AG20443 (cell line): Measurements from ENCODE around the gene KIAA1217.

ENCODE experiments used
- DNase-seq: peaks from one replicate; pipeline ENCODE4 v3.0.0; 2012; ENCODE audit warnings: low spot score, mixed read lengths

KIAA1217 gene

DNA sequence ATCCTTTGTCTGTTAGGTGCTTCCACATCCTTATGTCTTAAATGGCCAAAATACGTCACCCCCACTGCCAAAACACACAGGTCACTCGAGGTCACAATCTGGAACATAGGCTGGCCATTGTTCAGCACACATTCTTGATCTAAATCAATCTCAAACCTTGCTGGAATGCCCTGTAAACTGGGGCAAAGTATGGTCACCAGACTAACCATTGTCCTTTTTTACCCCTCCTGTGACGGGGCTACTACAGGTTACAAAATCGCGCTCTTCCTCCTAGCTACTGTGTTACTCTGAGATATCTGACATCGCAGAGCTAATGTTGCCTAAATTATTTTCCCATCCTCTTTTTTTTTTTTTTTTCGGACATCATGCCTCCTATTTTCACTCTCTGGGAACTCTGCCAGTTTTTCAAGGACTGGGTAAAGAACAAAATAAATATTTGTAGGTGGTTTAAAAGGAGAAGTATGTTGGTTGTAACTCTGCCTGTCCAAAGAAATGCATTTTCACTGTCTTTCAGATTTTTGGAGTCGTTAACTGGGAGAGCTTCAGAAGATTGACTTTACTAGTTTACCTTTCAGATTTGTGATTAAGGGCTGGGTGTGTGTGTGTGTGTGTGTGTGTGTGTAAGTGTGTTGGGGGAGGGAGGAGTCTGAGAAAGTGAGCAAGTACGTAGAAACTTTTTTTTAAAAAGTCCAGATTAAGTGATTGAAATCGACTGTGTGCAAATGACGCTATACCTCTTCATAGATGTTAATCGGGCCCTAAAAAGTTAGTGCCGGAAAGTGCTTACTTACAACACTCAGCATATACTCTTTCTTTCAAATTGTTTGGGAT is 942 bp upstream of the KIAA1217 start:
- no peak for DNase-seq

DNA sequence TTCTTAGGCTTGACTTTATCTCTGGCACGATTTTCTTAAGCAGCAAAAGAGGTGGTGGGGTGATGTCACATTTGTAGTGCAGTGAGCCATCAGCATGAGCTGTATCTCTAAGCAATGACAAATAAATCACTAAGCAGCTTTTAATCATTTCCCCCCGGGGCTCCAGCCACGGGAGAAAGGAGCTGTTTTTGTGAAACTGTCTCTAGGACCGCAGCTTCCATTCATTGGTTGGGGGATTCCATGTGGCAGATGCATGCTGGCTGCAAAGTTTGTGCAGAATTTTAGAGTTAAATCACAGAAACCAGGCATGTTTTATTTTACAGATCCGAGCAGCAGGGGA is 464 bp downstream of the KIAA1217 start:
- peak; percentile 40 for DNase-seq

- peak; percentile 37 for DNase-seq
Measured at GRCh38 chr10:24209946-24210491, 1.1 kb downstream of the KIAA1217 start.

- no peak for DNase-seq
Measured at GRCh38 chr10:24210501-24210900, 1.6 kb downstream of the KIAA1217 start.

- DNase-seq = no peak
Measured at GRCh38 chr10:24213266-24213665, 4.3 kb downstream of the KIAA1217 start.

DNA sequence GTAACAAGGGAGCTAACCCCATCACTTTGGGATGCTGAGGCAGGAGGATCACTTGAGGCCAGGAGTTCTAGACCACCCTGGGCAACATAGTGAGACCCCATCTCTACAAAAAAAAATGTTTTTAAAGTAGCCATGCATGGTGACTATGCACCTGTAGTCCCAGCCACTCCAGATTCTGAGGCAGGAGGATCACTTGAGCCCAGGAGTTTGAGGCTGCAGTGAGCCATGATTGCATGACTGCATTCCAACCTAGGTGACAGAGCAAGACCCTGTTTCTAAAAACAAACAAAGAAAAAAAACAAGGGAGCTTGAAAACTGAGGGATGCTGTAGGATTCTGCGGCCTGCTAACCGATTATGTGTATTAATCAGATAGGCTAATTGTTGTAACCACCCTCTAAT is 4.9 kb downstream of the KIAA1217 start:
- DNase-seq = no peak

DNA sequence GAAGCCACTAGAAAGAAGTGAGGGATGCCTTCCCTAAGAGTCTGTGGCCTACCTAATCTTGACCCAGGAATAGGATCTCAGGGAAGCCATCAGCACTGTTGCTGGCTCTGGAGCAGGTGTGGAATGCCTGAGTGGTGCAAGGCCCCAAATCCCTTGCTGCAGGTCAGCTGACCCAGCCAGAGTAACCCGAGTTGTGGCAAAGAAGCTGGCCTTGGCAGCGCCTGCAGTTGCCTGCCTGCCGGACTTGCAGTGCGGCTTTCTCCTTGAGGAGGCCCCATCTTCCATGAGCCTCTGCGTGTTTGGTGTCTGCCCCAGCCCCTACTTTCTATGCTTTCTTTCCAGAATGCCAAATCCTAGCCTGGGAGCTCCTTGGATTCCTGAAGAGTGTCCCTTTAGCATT is 5.8 kb downstream of the KIAA1217 start:
- no peak for DNase-seq

- no peak for DNase-seq
Measured at GRCh38 chr10:24215196-24215595, 6.3 kb downstream of the KIAA1217 start.

GRCh38 chr10:24215603-24216002 is 6.7 kb downstream of the KIAA1217 start:
- DNase-seq = no peak

GRCh38 chr10:24219963-24220362 is 11.0 kb downstream of the KIAA1217 start:
- no peak for DNase-seq

DNA sequence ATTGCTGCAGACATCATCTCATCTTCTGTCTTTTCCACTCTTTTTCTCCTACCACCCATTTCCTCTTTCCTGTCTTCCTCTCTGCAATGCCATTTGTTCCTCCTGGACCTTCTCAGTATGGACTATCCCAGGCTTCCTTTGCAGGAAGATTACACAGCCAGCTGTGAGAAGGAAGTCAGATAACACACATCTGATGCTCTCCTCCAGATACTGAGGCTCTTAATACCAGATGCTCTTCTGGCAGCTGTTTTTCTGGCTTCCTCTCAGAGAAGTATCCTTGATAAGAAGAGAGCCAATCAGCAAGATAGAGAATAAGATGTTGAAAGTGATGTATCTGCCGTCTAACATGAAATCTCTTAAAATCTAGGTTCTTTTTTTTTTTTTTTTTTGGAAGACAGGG is 14.4 kb downstream of the KIAA1217 start:
- no peak for DNase-seq

- no peak for DNase-seq
Measured at GRCh38 chr10:24223953-24224352, 15.0 kb downstream of the KIAA1217 start.

DNA sequence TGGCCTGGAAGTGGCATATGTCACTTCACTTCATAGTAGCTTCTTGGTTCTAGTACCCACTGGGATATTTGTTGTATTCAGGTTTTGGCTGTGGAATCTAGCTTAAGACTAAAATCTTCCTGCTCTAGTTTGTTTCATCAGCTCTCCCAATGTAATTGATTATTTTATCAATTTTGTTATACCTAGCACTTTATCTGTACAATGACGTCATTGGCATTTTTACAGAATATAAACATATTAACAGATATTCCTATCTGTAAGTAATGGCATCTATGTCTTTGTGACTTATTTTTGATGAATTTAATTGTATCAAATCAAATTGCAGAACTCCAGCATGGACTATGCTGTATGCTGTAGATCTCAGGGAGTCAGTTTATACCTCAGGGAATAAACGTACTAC is 19.7 kb downstream of the KIAA1217 start:
- no peak for DNase-seq

GRCh38 chr10:24229909-24230308 is 21.0 kb downstream of the KIAA1217 start:
- DNase-seq = no peak

DNA sequence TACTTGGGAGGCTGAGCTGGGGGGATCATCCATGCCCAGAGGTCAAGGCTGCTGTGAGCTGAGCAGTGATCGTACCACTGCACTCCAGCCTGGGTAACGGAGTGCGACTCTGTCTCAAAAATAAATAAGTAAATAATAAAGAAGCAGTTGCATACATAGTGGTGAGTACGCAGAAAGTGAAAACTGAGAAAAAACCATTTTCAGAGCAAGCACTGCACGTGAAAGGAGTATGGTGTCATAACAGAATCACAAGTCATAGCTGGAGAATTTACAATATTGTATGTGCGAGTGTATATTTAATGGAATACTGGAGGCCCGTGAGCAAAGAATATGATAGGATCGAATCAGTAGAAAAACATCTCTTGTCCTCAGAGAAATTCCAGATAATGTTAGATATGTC is 22.3 kb downstream of the KIAA1217 start:
- no peak for DNase-seq

- no peak for DNase-seq
Measured at GRCh38 chr10:24234784-24235183, 25.8 kb downstream of the KIAA1217 start.

DNA sequence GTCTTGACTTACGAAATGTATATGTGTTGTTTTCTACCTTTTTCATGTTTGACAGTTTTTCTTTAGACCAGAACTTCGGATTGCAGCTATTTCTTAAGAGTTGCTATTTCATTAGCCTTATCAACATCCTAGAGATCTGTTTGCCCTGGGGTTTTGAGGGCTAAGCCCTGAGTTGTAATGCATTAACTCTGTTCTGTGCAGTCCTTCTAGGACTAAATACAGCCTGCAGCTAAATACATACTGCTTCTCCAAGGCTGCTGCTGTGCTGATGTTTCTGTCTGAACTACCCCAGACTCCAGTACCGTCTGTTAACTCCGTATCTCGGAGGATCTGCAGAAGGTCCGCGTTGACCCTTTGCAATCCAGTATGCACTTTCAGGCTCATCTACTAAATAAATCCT is 26.5 kb downstream of the KIAA1217 start:
- no peak for DNase-seq

- DNase-seq = no peak
Measured at GRCh38 chr10:24237801-24238395, 29.0 kb downstream of the KIAA1217 start.

GRCh38 chr10:24238519-24239247 is 29.7 kb downstream of the KIAA1217 start:
- no peak for DNase-seq

DNA sequence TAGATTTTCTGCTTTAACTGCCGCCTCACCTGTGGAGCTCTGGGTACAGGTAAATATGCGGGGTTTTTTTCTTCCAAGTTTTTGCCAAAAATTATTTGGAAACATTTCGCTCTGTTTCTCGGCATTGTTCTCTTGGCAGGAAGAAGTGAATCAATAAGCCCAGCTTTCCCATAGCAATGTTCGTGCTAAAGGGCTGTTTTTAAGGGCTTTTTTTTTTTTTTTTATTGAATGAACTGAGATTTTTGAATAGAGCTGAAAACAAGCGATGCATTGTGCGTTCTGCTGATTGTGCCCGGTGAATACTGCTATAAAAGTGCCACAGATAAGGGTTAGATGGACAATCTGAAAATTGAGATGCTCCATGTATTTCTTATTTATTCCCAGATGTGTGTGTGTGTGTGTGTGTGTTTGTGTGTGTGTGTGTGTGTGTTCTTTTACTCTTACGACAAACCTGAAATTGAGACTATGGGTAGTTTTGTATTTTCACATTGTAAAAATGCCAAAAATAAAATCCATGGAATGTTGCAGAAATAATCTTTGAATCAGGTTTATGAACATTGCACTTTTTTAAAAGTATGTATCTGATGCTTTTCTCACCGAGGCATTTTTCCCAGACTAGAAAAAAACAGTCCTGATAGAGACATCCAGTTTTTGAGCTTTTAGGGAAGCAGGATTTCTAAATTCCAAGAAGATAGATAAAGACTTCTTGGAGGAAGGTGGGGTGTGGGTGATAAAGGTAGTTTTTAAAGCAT is 30.5 kb downstream of the KIAA1217 start:
- DNase-seq = no peak

DNA sequence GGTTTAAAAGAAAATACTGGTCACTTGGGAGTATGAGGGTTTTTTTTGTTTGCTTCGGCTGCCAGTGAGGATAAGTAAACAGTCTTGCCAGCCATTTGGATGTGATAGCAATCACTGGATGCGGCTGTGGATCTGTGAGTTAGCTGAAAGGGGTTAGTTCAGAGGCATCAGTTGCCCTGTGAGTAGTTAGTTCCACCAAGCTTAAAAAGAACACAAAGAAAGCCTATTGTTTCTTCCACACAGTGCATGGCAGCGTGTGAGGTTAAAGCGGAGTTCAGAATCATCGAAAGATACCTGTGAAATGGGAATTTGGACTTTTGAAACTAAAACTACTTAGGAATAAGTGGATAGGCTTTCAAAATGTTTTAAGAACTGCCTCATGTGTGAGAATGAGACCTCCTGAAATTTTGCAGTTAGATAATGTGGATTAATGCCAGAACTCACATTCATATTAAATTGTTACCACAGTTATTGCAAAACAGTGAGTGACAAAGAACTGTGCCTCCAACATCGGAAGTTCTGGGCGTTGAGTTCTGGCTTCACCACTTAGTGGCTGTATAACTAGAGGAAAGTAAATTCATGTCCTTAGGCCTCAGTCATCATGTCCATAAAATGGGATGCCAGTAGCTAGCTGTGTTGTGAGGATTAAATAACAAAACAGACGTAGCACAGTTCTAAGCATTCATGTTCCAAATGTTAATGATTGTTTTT is 31.3 kb downstream of the KIAA1217 start:
- DNase-seq = no peak
